ENCODE data around the gene ACTA2.

Gene ACTA2

DNA sequence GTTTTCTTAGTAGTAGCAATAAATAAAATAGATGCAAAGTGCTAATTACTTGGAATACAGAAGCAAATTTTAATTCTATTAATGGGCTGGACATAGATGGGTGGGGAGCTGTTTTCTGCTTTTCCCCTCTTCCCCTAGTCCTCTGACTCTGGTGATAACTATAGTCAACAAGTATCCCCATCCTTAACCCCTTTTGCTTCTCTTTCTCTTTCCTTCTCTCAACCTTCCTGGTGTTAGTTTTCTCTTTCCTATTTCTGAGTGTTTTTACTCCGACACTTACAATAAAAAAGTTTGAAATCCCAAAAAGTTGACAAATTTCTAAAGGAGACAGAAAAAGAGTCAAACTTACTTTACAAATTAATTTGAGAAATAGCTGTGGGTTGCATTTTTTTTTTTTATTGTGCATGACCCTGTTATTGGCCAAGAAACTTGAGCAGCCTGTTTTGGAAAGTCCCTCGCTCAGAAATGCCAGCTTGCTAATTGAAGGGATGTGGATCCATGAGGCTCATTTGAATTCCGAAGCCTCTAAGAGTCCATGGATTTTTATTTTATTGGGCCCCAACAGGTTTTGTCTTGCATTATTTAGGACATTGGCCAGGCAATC is 40.5 kb upstream of the ACTA2 start:
- H3K27ac ChIP-seq = no peak overlapping the region
- no peak for TF ChIP-seq ZFX (IDR thresholded peaks at IDR 0.05)
- TF ChIP-seq, protein P1, sequence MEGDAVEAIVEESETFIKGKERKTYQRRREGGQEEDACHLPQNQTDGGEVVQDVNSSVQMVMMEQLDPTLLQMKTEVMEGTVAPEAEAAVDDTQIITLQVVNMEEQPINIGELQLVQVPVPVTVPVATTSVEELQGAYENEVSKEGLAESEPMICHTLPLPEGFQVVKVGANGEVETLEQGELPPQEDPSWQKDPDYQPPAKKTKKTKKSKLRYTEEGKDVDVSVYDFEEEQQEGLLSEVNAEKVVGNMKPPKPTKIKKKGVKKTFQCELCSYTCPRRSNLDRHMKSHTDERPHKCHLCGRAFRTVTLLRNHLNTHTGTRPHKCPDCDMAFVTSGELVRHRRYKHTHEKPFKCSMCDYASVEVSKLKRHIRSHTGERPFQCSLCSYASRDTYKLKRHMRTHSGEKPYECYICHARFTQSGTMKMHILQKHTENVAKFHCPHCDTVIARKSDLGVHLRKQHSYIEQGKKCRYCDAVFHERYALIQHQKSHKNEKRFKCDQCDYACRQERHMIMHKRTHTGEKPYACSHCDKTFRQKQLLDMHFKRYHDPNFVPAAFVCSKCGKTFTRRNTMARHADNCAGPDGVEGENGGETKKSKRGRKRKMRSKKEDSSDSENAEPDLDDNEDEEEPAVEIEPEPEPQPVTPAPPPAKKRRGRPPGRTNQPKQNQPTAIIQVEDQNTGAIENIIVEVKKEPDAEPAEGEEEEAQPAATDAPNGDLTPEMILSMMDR (conservative IDR thresholded peaks at IDR 0.05) = no peak

DNA sequence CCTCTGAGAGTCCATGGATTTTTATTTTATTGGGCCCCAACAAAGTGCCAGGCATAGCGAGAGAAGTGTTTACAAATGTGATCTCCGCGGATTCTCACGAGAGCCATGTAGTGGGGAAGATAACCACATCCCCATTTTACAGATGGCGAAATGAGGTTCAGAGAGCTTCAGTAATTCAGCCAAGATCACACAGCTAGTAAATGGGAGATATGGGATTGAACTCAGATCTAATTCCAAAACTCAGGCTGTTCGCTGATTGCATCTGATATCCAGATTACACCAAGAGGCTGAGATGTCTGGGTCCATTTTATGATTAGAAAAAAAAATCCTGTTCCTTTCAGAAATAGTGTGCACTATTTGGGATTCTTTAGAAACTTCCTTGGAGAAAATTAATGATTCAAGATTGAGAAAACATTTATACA is 39.3 kb upstream of the ACTA2 start:
- H3K27ac ChIP-seq = peak overlapping the region; percentile 52
- TF ChIP-seq ZFX (IDR thresholded peaks at IDR 0.05) = no peak
- TF ChIP-seq, protein P1 (conservative IDR thresholded peaks at IDR 0.05) = no peak

DNA sequence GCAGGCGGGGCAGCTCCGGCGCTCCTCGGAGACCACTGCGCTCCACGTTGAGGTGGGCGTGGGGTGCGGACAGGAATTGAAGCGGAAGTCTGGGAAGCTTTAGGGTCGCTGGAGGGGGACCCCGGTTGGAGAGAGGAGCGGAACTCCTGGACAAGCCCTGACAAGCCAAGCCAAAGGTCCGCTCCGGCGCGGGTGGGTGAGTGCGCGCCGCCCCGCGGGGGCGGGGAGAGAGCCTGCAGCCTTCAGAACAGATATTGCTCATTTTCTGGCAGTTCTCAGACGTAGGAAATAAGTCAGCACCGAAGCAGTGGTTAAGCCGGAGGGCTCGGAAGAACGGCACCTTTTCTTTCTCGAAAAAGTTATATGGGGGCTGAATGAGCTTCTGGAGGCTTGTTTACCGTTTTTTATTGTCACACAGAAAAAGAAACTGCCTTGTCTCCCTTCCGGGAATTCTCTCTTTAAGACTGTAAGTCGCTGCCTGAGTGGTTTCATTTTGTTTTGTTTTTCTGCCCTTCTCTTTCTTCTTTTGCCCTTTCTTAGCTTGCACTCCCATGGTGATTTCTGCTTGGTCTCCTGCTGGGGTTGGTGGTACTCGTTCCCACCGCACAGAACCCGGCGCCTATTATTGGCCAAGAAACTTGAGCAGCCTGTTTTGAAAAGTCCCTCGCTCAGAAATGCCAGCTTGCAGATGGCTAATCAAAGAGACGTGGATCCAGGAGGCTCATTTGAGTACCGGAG is 38.8 kb upstream of the ACTA2 start:
- TF ChIP-seq, protein P1 (conservative IDR thresholded peaks at IDR 0.05) = no peak
- no peak for TF ChIP-seq ZFX (IDR thresholded peaks at IDR 0.05)
- peak overlapping the region; percentile 52 for H3K27ac ChIP-seq

DNA sequence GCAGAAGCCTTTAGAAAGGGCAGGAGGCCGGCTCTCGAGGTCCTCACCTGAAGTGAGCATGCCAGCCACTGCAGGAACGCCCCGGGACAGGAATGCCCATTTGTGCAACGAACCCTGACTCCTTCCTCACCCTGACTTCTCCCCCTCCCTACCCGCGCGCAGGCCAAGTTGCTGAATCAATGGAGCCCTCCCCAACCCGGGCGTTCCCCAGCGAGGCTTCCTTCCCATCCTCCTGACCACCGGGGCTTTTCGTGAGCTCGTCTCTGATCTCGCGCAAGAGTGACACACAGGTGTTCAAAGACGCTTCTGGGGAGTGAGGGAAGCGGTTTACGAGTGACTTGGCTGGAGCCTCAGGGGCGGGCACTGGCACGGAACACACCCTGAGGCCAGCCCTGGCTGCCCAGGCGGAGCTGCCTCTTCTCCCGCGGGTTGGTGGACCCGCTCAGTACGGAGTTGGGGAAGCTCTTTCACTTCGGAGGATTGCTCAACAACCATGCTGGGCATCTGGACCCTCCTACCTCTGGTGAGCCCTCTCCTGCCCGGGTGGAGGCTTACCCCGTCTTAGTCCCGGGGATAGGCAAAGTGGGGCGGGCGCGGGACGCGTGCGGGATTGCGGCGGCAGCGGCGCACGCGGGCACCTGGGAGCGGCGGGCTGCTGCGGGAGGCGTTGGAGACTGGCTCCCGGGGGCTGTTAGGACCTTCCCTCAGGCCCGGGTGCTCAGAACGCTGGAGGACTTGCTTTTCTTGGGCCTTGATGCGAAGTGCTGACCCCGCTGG is 38.0 kb upstream of the ACTA2 start, which contains the start of gene FAS:
TSS of gene FAS (plus strand) at position 415 of the 777 bp plus-strand sequence. CDS start at position 494, 79 bp downstream.
- H3K27ac ChIP-seq = peak within 1 kb of the TSS; percentile 52

DNA sequence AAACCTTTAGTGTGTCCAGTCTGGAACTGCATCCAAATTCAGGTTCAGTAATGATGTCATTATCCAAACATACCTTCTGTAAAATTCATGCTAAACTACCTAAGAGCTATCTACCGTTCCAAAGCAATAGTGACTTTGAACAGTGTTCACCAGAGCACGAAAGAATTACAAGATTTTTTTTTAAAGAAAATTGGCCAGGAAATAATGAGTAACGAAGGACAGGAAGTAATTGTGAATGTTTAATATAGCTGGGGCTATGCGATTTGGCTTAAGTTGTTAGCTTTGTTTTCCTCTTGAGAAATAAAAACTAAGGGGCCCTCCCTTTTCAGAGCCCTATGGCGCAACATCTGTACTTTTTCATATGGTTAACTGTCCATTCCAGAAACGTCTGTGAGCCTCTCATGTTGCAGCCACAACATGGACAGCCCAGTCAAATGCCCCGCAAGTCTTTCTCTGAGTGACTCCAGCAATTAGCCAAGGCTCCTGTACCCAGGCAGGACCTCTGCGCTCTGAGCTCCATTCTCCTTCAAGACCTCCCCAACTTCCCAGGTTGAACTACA is 37.3 kb upstream of the ACTA2 start:
- no peak overlapping the region for H3K27ac ChIP-seq
- no peak for TF ChIP-seq ZFX (IDR thresholded peaks at IDR 0.05)
- TF ChIP-seq, protein P1 (conservative IDR thresholded peaks at IDR 0.05) = no peak

More for the DNA sequence above, 38.0 kb upstream of the ACTA2 start, which contains the start of gene FAS:
- TF ChIP-seq, protein P1 (conservative IDR thresholded peaks at IDR 0.05) = no peak
- no peak for TF ChIP-seq ZFX (IDR thresholded peaks at IDR 0.05)

DNA sequence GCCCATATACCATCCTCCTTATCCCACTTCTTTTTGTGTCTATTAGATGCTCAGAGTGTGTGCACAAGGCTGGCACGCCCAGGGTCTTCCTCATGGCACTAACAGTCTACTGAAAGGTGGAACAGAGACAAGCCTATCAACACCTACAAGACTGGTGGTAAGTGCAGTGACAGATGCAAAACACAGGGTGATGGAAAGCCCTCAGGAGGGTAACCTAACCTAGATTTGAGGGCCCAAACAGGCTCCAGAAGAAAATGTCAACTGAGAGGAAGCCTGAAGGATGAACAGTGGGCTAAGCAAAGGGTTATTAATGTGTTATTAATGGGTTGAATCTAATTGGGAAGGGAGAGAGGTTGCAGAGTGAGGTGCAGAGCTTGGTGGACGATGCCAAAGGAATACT is 36.9 kb upstream of the ACTA2 start:
- TF ChIP-seq ZFX (IDR thresholded peaks at IDR 0.05) = no peak
- TF ChIP-seq, protein P1 (conservative IDR thresholded peaks at IDR 0.05) = no peak
- H3K27ac ChIP-seq = no peak overlapping the region

Measured in C4-2B (cell line).